ENCODE results near the gene SPATA9.
"Not testable (repeated sequence)": the region's sequence is repeated elsewhere in the genome, so short reads cannot be mapped to it uniquely, and the experiment has no call there.

Gene SPATA9

GRCh38 chr5:95709967-95710650 lies 27.3 kb upstream of the SPATA9 start:
- TF ChIP-seq CTCF (IDR thresholded peaks at IDR 0.05; ENCODE audit: low read depth, low read length) = no peak
- in situ Hi-C loops (cut with HindIII; ENCODE audit: low sequenced_read_pairs) = no loop called here
- no peak overlapping the region for H3K4me3 ChIP-seq (ENCODE audit: low read depth, low read length)
- no peak for DNase-seq (ENCODE audit: low read depth, low spot score)

DNA sequence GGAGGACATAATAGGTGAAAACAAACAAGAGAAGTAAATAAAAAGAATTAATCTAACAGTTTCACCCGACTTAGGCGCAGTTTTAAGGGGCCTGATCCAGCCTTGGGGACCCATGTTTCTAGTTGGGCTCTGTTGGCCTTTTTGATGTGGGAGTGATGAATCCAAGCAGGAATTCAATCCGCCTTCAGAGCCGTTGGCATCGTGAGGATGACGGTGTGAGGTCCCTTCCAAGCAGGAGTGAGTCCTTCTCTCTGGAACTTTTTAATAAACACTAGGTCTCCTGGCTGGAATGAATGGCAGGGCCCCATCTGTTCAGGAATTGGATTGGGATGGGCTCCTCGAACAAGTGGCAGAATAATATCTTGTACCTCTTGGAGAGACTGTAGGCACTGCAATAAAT lies 26.1 kb upstream of the SPATA9 start:
- in situ Hi-C loops (cut with HindIII; ENCODE audit: low sequenced_read_pairs) = no loop called here
- H3K4me3 ChIP-seq (ENCODE audit: low read depth, low read length) = no peak overlapping the region
- TF ChIP-seq CTCF (IDR thresholded peaks at IDR 0.05; ENCODE audit: low read depth, low read length) = no peak
- DNase-seq (ENCODE audit: low read depth, low spot score) = no peak

GRCh38 chr5:95707534-95708188 lies 24.9 kb upstream of the SPATA9 start:
- H3K4me3 ChIP-seq (ENCODE audit: low read depth, low read length); DNase-seq (ENCODE audit: low read depth, low spot score); in situ Hi-C loops (cut with HindIII; ENCODE audit: low sequenced_read_pairs): not testable (repeated sequence)

GRCh38 chr5:95707055-95707454 lies 24.3 kb upstream of the SPATA9 start:
- no peak for TF ChIP-seq CTCF (IDR thresholded peaks at IDR 0.05; ENCODE audit: low read depth, low read length)
- in situ Hi-C loops (cut with HindIII; ENCODE audit: low sequenced_read_pairs) = no loop called here
- no peak overlapping the region for H3K4me3 ChIP-seq (ENCODE audit: low read depth, low read length)
- no peak for DNase-seq (ENCODE audit: low read depth, low spot score)

DNA sequence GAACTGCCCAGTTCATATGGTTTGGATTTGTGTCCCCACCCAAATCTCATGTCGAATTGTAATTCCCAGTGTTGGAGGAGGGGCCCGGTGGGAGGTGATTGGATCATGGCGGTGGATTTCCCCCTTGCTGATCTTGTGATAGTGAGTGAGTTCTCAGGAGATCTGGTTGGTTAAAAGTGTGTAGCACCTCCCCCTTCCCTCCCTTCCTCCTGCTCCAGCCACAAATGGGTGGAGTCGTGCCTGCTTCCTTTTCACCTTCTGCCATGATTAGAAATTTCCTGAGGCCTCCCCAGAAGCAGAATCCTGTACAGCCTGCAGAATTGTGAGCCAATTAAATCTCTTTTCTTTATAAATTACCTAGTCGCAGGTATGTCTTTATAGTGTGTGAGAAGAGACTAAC lies 23.4 kb upstream of the SPATA9 start:
- H3K4me3 ChIP-seq (ENCODE audit: low read depth, low read length); DNase-seq (ENCODE audit: low read depth, low spot score); in situ Hi-C loops (cut with HindIII; ENCODE audit: low sequenced_read_pairs): not testable (repeated sequence)

GRCh38 chr5:95704150-95704549 lies 21.4 kb upstream of the SPATA9 start:
- H3K4me3 ChIP-seq (ENCODE audit: low read depth, low read length) = no peak overlapping the region
- no peak for DNase-seq (ENCODE audit: low read depth, low spot score)
- in situ Hi-C loops (cut with HindIII; ENCODE audit: low sequenced_read_pairs) = no loop called here
- no peak for TF ChIP-seq CTCF (IDR thresholded peaks at IDR 0.05; ENCODE audit: low read depth, low read length)

- no peak for TF ChIP-seq CTCF (IDR thresholded peaks at IDR 0.05; ENCODE audit: low read depth, low read length)
- H3K4me3 ChIP-seq (ENCODE audit: low read depth, low read length) = no peak overlapping the region
- no peak for DNase-seq (ENCODE audit: low read depth, low spot score)
- in situ Hi-C loops (cut with HindIII; ENCODE audit: low sequenced_read_pairs) = no loop called here
These were observed 18.3 kb upstream of the SPATA9 start for GRCh38 chr5:95701074-95701473.
